AG04449 (cell line): ENCODE data around the gene RPS14.

Experiments used
- CTCF ChIA-PET: fragments of 350-600 bp; formaldehyde crosslinking; extraction: SDS; loops from one replicate; lab custom pipeline; 2021; ENCODE audit warnings: antibody characterized with exemption; lab: Yijun Ruan, JAX
- POLR2A ChIA-PET: fragments of 400-600, 350-600 bp; formaldehyde crosslinking; extraction: SDS; loops from one replicate; lab custom pipeline; 2020; ENCODE audit warnings: antibody characterized with exemption, inconsistent platforms; lab: Yijun Ruan, JAX
- DNase-seq: peaks from one replicate; pipeline ENCODE4 v3.0.0-alpha.2; 2010; ENCODE audit warnings: low read depth, low spot score
- H3K4me3 ChIP-seq: 2 replicates; pipeline ENCODE4 v1.5.1; 2011; ENCODE audit warnings: low read depth, mild to moderate bottlenecking, control low read depth, low read length
- CTCF ChIP-seq: IDR thresholded peaks from one replicate; pipeline ENCODE4 v1.5.1; 2011; ENCODE audit warnings: mild to moderate bottlenecking, moderate library complexity, low read length, control low read depth, inconsistent platforms; ENCODE audit not compliant: insufficient read depth; ENCODE audit errors: missing control alignments

The RPS14 gene

GRCh38 chr5:150406723-150407095 is 42.8 kb downstream of the RPS14 start:
- POLR2A ChIA-PET, result no interaction called here
- TF ChIP-seq CTCF, result no peak

GRCh38 chr5:150406103-150406722 is 43.3 kb downstream of the RPS14 start:
- CTCF ChIA-PET, result interaction anchor here (2.1 kb wide), 1 partner anchor 9 kb away, joined by 6 read pairs; no protein-coding TSS in a partner anchor
- TF ChIP-seq CTCF, result no peak
- POLR2A ChIA-PET, result no interaction called here
- H3K4me3 ChIP-seq, result no peak overlapping the region
- DNase-seq, result no peak

More at GRCh38 chr5:150406723-150407095, 42.8 kb downstream of the RPS14 start:
- DNase-seq, result no peak
- CTCF ChIA-PET, result interaction anchor here (2.1 kb wide), 1 partner anchor 10 kb away, joined by 6 read pairs; no protein-coding TSS in a partner anchor
- no peak overlapping the region for H3K4me3 ChIP-seq

GRCh38 chr5:150404941-150405816 is 44.4 kb downstream of the RPS14 start:
- ChIA-PET CTCF (interaction anchor here (0.6 to 2.1 kb wide), 3 partner anchors 8 to 45 kb away, joined by 3 to 6 read pairs (median 3); no protein-coding TSS in a partner anchor), POLR2A (no interaction called here)
- no peak for DNase-seq
- no peak for TF ChIP-seq CTCF
- no peak overlapping the region for H3K4me3 ChIP-seq

- no peak overlapping the region for H3K4me3 ChIP-seq
- ChIA-PET CTCF (interaction anchor here (0.6 to 2.1 kb wide), 3 partner anchors 8 to 44 kb away, joined by 3 to 6 read pairs (median 3); no protein-coding TSS in a partner anchor), POLR2A (interaction anchor here (0.7 kb wide), 1 partner anchor 85 kb away, joined by 3 read pairs; no protein-coding TSS in a partner anchor)
- no peak for TF ChIP-seq CTCF
- DNase-seq, result no peak
These were observed 45.0 kb downstream of the RPS14 start for GRCh38 chr5:150404535-150404934.

GRCh38 chr5:150404121-150404520 is 45.4 kb downstream of the RPS14 start:
- CTCF ChIA-PET, result no interaction called here
- POLR2A ChIA-PET, result interaction anchor here (0.7 kb wide), 1 partner anchor 86 kb away, joined by 3 read pairs; no protein-coding TSS in a partner anchor

More at GRCh38 chr5:150404121-150404520, 45.4 kb downstream of the RPS14 start:
- no peak for TF ChIP-seq CTCF
- no peak for DNase-seq
- H3K4me3 ChIP-seq, result no peak overlapping the region
